Measurements from ENCODE around the gene SLC35F3.

Gene SLC35F3

DNA sequence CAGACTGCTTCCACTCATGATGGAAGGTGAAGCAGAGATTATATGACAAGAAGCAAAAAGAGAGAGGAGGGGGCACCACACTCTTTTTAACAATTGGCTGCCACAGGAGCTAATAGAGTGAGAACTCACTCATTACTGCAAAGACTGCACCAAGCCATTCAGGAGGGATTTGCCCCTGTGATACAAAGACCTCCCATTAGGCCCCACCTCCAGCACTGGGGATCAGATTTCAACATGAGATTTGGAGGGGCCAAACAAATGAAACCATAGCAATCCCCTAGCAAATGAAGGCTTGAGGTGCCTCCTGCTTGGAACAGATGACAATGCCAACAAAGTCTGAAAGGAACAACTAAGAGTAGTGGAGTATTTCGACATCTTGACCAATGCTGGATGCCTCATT, 346.3 kb downstream of the SLC35F3 start:
- DNase-seq: no peak
- no peak overlapping the region for H3K4me3 ChIP-seq (ENCODE audit: low read depth, low read length)
- H3K27ac ChIP-seq: no peak overlapping the region
- H3K9me3 ChIP-seq (ENCODE audit: severe bottlenecking): peaks cover 11% of the 10 kb centered on the region
- peaks cover 2% of the 10 kb centered on the region for H3K27me3 ChIP-seq (ENCODE audit: insufficient read depth, low read depth, severe bottlenecking)
- H3K36me3 ChIP-seq: no peaks in the 10 kb centered on the region
- TF ChIP-seq, protein P1, sequence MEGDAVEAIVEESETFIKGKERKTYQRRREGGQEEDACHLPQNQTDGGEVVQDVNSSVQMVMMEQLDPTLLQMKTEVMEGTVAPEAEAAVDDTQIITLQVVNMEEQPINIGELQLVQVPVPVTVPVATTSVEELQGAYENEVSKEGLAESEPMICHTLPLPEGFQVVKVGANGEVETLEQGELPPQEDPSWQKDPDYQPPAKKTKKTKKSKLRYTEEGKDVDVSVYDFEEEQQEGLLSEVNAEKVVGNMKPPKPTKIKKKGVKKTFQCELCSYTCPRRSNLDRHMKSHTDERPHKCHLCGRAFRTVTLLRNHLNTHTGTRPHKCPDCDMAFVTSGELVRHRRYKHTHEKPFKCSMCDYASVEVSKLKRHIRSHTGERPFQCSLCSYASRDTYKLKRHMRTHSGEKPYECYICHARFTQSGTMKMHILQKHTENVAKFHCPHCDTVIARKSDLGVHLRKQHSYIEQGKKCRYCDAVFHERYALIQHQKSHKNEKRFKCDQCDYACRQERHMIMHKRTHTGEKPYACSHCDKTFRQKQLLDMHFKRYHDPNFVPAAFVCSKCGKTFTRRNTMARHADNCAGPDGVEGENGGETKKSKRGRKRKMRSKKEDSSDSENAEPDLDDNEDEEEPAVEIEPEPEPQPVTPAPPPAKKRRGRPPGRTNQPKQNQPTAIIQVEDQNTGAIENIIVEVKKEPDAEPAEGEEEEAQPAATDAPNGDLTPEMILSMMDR (IDR thresholded peaks at IDR 0.05; ENCODE audit: low read depth, low read length): no peak

DNA sequence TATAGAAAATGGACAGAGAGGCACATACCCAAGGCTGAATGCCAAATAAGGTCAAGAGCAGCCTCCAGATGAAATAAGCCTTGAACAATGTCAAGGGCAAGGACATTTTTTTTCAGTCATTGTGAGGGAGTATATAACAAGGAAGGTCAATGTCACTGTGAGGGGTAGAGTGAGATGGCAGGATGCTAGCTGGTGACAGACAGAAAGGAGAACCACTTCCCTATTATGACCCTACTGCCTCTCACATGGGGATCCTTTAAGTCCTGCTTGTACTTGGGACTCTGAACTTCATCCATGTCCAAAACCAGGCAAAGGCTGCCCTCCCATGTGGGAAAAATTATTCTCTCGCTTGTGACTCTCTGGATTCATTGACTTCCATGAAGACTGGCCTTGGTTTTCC, 349.3 kb downstream of the SLC35F3 start:
- Histone ChIP-seq H3K27ac (no peak overlapping the region), H3K4me3 (ENCODE audit: low read depth, low read length) (no peak overlapping the region), H3K27me3 (ENCODE audit: insufficient read depth, low read depth, severe bottlenecking) (no peaks in the 10 kb centered on the region), H3K9me3 (ENCODE audit: severe bottlenecking) (peaks cover 6% of the 10 kb centered on the region), H3K36me3 (no peaks in the 10 kb centered on the region)
- TF ChIP-seq, protein P1 (IDR thresholded peaks at IDR 0.05; ENCODE audit: low read depth, low read length): no peak
- no peak for DNase-seq

DNA sequence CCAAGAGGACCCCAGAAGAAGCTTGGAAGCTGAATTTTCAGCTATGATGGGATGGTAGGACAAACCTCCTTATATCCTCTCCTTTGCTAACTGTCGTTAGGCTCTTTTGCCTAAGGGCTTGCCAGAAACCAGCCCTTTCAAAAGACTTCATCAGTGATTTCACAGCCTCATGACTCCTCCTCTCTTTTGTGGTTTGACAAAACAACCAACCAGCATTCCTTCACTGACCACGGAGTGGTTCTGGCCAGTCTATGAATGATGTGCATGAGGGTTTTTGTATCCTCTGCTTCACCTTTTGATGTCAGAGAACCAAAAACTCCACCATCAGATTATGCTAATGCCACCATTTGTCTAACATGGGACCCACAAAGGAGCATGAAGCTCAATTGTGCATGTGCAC, 351.9 kb downstream of the SLC35F3 start:
- no peaks in the 10 kb centered on the region for H3K36me3 ChIP-seq
- no peaks in the 10 kb centered on the region for H3K27me3 ChIP-seq (ENCODE audit: insufficient read depth, low read depth, severe bottlenecking)
- H3K4me3 ChIP-seq (ENCODE audit: low read depth, low read length): no peak overlapping the region
- TF ChIP-seq, protein P1 (IDR thresholded peaks at IDR 0.05; ENCODE audit: low read depth, low read length): no peak
- H3K27ac ChIP-seq: no peak overlapping the region
- DNase-seq: no peak
- no peaks in the 10 kb centered on the region for H3K9me3 ChIP-seq (ENCODE audit: severe bottlenecking)

DNA sequence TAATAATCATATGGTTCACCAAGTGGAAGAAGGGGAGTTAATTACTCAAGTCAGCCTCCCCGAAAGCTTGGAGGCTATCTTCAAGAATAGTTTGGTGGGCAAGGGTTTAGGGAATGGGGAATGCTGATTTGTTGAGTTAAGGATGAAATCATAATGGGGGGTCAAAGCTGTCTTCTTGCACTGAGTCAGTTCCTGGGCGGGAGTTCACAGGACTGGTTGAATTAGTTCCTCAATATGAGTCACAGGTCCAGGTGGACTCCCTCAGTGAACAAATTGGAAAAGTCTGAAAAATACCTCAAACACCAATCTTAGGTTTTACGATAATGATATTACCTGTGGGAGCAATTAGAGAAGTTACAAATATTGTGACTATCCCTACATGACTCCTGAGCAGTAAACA, 353.6 kb downstream of the SLC35F3 start:
- Histone ChIP-seq H3K4me3 (ENCODE audit: low read depth, low read length) (no peak overlapping the region), H3K36me3 (no peaks in the 10 kb centered on the region), H3K27ac (no peak overlapping the region), H3K9me3 (ENCODE audit: severe bottlenecking) (no peaks in the 10 kb centered on the region), H3K27me3 (ENCODE audit: insufficient read depth, low read depth, severe bottlenecking) (no peaks in the 10 kb centered on the region)
- no peak for DNase-seq
- TF ChIP-seq, protein P1 (IDR thresholded peaks at IDR 0.05; ENCODE audit: low read depth, low read length): no peak

DNA sequence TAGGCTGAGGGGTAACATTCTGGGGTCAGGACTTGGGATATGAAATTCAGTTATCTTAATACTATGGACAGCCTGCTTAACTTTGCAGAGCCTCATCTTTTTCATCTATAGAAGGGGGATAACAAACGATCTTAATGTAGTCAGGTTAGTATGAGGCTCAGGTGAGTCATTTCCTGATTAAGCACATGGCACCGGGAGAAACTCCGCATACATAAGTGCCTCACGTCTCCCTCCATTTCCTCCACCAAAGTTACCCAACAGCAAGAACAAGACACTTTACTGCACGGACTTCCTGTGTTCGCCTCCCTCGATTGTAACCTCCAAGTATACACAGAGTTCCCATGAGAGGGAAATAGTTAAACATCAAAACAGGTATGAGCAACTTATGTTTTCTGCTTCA, 356.1 kb downstream of the SLC35F3 start:
- DNase-seq: no peak
- TF ChIP-seq, protein P1 (IDR thresholded peaks at IDR 0.05; ENCODE audit: low read depth, low read length): no peak
- no peak overlapping the region for H3K27ac ChIP-seq
- H3K36me3 ChIP-seq: no peaks in the 10 kb centered on the region
- H3K9me3 ChIP-seq (ENCODE audit: severe bottlenecking): no peaks in the 10 kb centered on the region
- H3K4me3 ChIP-seq (ENCODE audit: low read depth, low read length): no peak overlapping the region
- no peaks in the 10 kb centered on the region for H3K27me3 ChIP-seq (ENCODE audit: insufficient read depth, low read depth, severe bottlenecking)

DNA sequence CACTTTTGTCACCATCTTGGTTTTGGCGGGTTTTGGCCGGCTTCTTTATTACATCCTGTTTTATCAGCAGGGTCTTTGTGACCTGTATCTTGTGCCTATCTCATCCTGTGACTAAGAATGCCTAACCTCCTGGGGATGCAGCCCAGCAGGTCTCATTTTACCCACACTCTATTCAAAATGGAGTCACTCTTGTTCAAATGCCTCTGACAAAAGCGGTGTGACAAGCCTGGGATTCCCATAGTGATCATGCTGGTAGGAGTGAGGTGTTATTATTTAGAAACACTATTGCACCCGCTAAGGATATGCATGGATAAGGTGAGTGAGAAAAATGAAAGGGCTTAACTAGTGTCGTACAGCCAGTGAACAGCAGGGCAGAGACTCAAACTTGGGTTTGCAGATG, 357.1 kb downstream of the SLC35F3 start:
- Histone ChIP-seq H3K9me3 (ENCODE audit: severe bottlenecking) (no peaks in the 10 kb centered on the region), H3K27me3 (ENCODE audit: insufficient read depth, low read depth, severe bottlenecking) (no peaks in the 10 kb centered on the region), H3K36me3 (no peaks in the 10 kb centered on the region), H3K27ac (no peak overlapping the region), H3K4me3 (ENCODE audit: low read depth, low read length) (no peak overlapping the region)
- TF ChIP-seq, protein P1 (IDR thresholded peaks at IDR 0.05; ENCODE audit: low read depth, low read length): no peak
- DNase-seq: no peak

Data from WERI-Rb-1 (cell line).